Adipocyte (in vitro differentiated cells): Measurements from ENCODE around the gene CHRM4.
A peak's percentile ranks its signal among the peaks of the same experiment; 100 is the strongest.

Experiments used
- DNase-seq: peaks from one replicate; pipeline ENCODE4 v3.0.0-alpha.2; 2015; ENCODE audit warnings: low read depth
- H3K27me3 ChIP-seq: replicated peaks from 2 replicates; pipeline ENCODE4 v1.7.0; 2013; ENCODE audit warnings: mild to moderate bottlenecking, low read length, moderate library complexity; ENCODE audit not compliant: control insufficient read depth, insufficient read depth
- H3K36me3 ChIP-seq: 2 replicates; pipeline ENCODE4 v1.7.0; 2013; ENCODE audit warnings: low read length, mild to moderate bottlenecking, moderate library complexity; ENCODE audit not compliant: control insufficient read depth, insufficient read depth, severe bottlenecking
- H3K4me1 ChIP-seq: 2 replicates; pipeline ENCODE4 v1.7.0; 2013; ENCODE audit warnings: mild to moderate bottlenecking, low read length, moderate library complexity; ENCODE audit not compliant: control insufficient read depth, insufficient read depth
- H3K4me3 ChIP-seq: 2 replicates; pipeline ENCODE4 v1.7.0; 2013; ENCODE audit warnings: mild to moderate bottlenecking, low read length, moderate library complexity
- H3K9ac ChIP-seq: 2 replicates; pipeline ENCODE4 v1.7.0; 2013; ENCODE audit warnings: mild to moderate bottlenecking, low read length, moderate library complexity
- H3K9me3 ChIP-seq: 2 replicates; pipeline ENCODE4 v1.7.0; 2013; ENCODE audit warnings: mild to moderate bottlenecking, low read length, moderate library complexity; ENCODE audit not compliant: control insufficient read depth

CHRM4 gene

GRCh38 chr11:46397526-46397925, 6.0 kb upstream of the CHRM4 start:
- Histone ChIP-seq H3K9ac (no peak overlapping the region), H3K27me3 (no peaks in the 10 kb centered on the region), H3K4me1 (peaks cover 9% of the 10 kb centered on the region), H3K36me3 (peaks cover 49% of the 10 kb centered on the region), H3K9me3 (no peaks in the 10 kb centered on the region), H3K4me3 (no peak overlapping the region)
- DNase-seq = no peak

- peaks cover 34% of the 10 kb centered on the region for H3K36me3 ChIP-seq
- H3K9ac ChIP-seq = no peak overlapping the region
- H3K27me3 ChIP-seq = peaks cover 6% of the 10 kb centered on the region
- no peaks in the 10 kb centered on the region for H3K9me3 ChIP-seq
- DNase-seq = no peak
- H3K4me3 ChIP-seq = no peak overlapping the region
- H3K4me1 ChIP-seq = peaks cover 22% of the 10 kb centered on the region
Observed at GRCh38 chr11:46393759-46394158, 2.2 kb upstream of the CHRM4 start.

GRCh38 chr11:46393231-46393616, 1.6 kb upstream of the CHRM4 start:
- no peaks in the 10 kb centered on the region for H3K9me3 ChIP-seq
- H3K4me1 ChIP-seq = peaks cover 22% of the 10 kb centered on the region
- H3K27me3 ChIP-seq = peaks cover 6% of the 10 kb centered on the region
- DNase-seq = no peak
- H3K9ac ChIP-seq = no peak overlapping the region
- peak overlapping the region; percentile 72 for H3K4me3 ChIP-seq
- H3K36me3 ChIP-seq = peaks cover 33% of the 10 kb centered on the region

GRCh38 chr11:46392421-46393230, 1.1 kb upstream of the CHRM4 start:
- Histone ChIP-seq H3K9me3 (no peaks in the 10 kb centered on the region), H3K36me3 (peaks cover 27% of the 10 kb centered on the region), H3K27me3 (peaks cover 6% of the 10 kb centered on the region), H3K4me3 (peak overlapping the region; percentile 72), H3K9ac (no peak overlapping the region), H3K4me1 (peaks cover 22% of the 10 kb centered on the region)
- DNase-seq = peak; percentile 93

- H3K27me3 ChIP-seq = peaks cover 6% of the 10 kb centered on the region
- H3K9me3 ChIP-seq = no peaks in the 10 kb centered on the region
- peaks cover 22% of the 10 kb centered on the region for H3K4me1 ChIP-seq
- H3K4me3 ChIP-seq = no peak overlapping the region
- no peak overlapping the region for H3K9ac ChIP-seq
- DNase-seq = no peak
- peaks cover 12% of the 10 kb centered on the region for H3K36me3 ChIP-seq
Observed at GRCh38 chr11:46391186-46391577, 394 bp downstream of the CHRM4 start.

- H3K4me1 ChIP-seq = peaks cover 22% of the 10 kb centered on the region
- peaks cover 6% of the 10 kb centered on the region for H3K36me3 ChIP-seq
- H3K27me3 ChIP-seq = peaks cover 6% of the 10 kb centered on the region
- DNase-seq = no peak
- H3K9me3 ChIP-seq = no peaks in the 10 kb centered on the region
- H3K9ac ChIP-seq = no peak overlapping the region
- peak overlapping the region; percentile 80 for H3K4me3 ChIP-seq
Observed at GRCh38 chr11:46390331-46391171, 1.0 kb downstream of the CHRM4 start.

GRCh38 chr11:46389450-46390330, 1.9 kb downstream of the CHRM4 start:
- peak; percentile 91 for DNase-seq
- Histone ChIP-seq H3K36me3 (no peaks in the 10 kb centered on the region), H3K9me3 (no peaks in the 10 kb centered on the region), H3K4me3 (peak overlapping the region; percentile 80), H3K9ac (no peak overlapping the region), H3K4me1 (peaks cover 22% of the 10 kb centered on the region), H3K27me3 (peaks cover 8% of the 10 kb centered on the region)

GRCh38 chr11:46388619-46389449, 2.7 kb downstream of the CHRM4 start:
- no peak for DNase-seq
- H3K4me3 ChIP-seq = peak overlapping the region; percentile 80
- peaks cover 11% of the 10 kb centered on the region for H3K27me3 ChIP-seq
- H3K9ac ChIP-seq = no peak overlapping the region
- peaks cover 22% of the 10 kb centered on the region for H3K4me1 ChIP-seq
- no peaks in the 10 kb centered on the region for H3K36me3 ChIP-seq
- H3K9me3 ChIP-seq = no peaks in the 10 kb centered on the region

GRCh38 chr11:46387919-46388618, 3.5 kb downstream of the CHRM4 start:
- H3K9ac ChIP-seq = no peak overlapping the region
- no peak overlapping the region for H3K4me3 ChIP-seq
- peaks cover 11% of the 10 kb centered on the region for H3K27me3 ChIP-seq
- peaks cover 18% of the 10 kb centered on the region for H3K4me1 ChIP-seq
- no peak for DNase-seq
- H3K9me3 ChIP-seq = no peaks in the 10 kb centered on the region
- H3K36me3 ChIP-seq = no peaks in the 10 kb centered on the region

GRCh38 chr11:46387456-46387855, 4.1 kb downstream of the CHRM4 start:
- Histone ChIP-seq H3K27me3 (peaks cover 11% of the 10 kb centered on the region), H3K9ac (no peak overlapping the region)

More at GRCh38 chr11:46387456-46387855, 4.1 kb downstream of the CHRM4 start:
- DNase-seq = no peak
- no peaks in the 10 kb centered on the region for H3K36me3 ChIP-seq
- no peak overlapping the region for H3K4me3 ChIP-seq
- H3K4me1 ChIP-seq = peaks cover 13% of the 10 kb centered on the region
- H3K9me3 ChIP-seq = no peaks in the 10 kb centered on the region
